ENCODE measurements around the gene NOL6. TPM values are rescaled to one million over a fixed set of nuclear protein-coding genes. Genes with fewer than 3 reads are reported as not detected.
"Not testable (repeated sequence)": the region's sequence is repeated elsewhere in the genome, so short reads cannot be mapped to it uniquely, and the experiment has no call there.

NOL6 gene
- polyA plus RNA-seq, 4 donors = 24.1 to 28.6 (median 26.1) TPM

DNA sequence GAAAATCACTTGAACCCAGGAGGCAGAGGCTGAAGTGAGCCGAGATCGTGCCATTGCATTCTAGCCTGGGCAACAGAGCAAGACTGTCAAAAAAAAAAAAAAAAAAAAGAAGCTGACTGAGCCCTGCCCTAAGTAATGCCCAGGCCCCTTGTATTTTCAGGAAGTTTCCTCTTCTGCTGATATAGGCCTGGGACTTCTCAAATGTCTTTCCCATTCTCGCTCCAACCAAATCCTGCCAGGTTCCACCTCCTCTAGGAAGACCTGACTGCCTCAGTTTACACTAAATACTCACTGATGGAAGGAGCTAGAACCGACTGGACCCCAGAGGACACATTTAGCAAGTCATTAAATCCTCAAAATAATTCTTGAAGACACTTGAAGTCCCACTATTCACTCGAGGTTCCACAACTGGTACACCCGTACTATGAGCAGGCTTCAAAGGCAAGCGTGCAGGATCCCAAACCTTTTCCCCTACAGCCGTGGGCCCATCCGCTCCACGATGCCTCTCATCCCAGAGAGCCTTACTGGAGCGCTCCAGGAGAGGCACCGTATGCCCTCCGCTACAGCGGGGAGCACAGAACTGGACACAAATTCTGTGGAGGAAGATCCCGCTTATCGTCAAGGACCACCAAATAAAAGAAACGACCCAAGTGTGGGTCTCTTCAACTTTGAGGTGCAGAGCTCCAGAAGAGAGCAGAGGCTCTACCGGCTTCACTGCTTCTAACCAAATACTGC, 676 bp downstream of the NOL6 start:
- no peak for DNase-seq (ENCODE audit: low read depth in 4 of 4, low spot score in 3 of 4)

DNA sequence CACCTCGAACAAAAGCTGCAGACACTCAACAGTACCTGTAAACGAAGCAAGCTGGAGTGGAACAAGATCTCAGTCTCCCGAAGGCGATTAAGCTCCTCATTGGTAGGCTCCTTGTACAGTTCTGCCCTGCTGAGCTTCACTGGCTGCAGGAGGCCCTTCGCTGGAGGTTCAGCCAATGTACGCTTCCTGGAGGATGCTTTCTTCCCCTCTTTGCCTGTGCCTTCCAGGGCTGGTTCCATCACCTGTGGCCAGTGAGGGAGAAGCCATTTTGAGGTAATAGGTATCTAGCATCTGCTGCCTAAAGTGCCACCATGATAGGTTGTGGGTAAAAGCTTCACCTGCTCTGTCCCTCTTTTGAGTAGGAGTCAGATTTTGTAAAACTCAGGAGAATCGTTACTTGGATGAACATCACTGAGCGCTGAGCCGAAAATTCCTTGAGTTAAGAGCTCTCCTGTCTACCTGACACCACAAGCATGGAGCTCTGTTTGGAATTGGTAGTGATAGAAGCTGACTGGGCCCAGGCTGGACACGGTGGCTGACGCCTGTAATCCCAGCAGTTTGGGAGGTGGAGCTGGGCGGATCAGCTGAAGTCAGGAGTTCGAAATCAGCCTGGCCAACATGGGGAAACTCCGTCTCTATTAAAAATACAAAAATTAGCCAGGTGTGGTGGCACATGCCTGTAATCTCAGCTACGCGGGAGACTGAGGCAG, 1.4 kb downstream of the NOL6 start:
- no peak for DNase-seq (ENCODE audit: low read depth in 4 of 4, low spot score in 3 of 4)

DNA sequence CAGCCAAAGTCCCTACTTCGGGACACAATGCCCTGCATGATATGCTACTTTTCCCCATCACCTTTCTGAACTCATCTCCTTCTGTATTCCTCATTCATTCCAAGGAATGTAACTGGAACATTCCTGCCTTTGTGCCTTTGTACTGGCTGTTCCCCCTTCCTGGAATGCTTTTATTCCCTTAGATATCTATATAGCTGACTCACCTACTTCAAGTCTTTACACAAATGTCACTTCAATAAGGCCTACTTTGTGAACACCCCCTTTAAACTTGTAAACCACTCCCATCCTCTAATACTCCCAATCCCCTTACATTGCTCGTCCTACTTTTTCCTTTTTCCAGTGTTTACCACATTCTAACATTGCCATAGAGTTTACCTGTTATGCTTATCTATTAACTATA, 2.4 kb downstream of the NOL6 start:
- DNase-seq (ENCODE audit: low read depth in 4 of 4, low spot score in 3 of 4) = no peak

DNA sequence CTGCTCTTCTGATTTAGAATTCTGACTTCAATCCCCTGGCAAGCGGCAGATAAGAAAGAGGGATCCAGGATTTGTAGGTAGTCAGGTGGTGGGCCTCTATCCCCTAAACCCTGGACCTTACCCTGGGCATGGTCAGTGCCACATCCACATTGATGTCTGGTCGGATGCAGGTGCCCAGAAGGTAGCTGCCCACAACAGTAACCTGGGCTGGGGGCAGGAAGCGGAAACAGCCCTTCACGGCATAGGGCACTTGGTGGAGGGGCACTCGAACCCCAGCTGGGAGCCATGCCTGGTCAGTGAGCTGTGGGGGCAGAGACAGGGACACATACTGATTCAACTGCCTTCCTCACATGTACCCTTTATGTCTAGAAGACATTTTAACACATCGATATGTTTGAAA, 3.8 kb downstream of the NOL6 start:
- no peak for DNase-seq (ENCODE audit: low read depth in 4 of 4, low spot score in 3 of 4)

DNA sequence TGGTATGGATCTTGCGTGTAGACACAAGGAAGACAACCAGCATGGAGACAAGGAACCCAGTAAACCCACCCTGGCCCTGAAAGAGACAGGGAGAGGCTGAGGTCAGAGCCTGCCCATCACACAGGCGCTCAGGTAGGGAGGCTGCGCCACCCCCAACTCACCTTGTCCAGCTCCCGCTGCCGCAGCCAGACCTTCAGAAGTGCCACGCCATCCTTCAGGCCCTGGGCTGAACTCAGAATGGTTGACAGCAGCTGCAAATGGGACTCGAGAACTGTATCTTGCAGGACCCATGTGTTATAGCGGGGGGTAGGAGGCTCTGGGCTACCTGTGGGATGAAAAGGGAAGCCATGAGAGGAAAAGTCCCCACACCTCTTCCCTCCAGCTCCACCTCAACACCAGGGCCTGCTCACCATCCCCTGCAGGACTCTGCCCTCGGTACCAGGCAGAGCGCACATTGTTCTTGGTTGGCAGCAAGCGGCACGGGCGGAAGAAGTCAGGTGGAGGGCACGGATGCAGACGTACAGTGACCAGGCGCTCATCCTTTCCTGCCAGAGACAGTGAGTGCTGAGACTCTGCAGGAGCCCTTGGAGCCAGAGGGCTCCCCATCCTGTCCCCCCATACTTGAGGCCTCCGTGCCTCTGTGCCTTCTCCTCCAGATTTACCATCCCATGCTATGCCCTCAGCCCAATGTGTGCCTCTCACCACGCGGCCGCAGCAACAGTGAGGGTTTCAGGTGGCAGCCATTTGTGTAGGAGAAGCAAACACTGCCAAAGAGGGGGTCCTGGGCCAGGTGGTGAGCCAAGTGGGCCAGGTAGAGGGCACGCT, 4.7 kb downstream of the NOL6 start:
- no peak for DNase-seq (ENCODE audit: low read depth in 4 of 4, low spot score in 3 of 4)

DNA sequence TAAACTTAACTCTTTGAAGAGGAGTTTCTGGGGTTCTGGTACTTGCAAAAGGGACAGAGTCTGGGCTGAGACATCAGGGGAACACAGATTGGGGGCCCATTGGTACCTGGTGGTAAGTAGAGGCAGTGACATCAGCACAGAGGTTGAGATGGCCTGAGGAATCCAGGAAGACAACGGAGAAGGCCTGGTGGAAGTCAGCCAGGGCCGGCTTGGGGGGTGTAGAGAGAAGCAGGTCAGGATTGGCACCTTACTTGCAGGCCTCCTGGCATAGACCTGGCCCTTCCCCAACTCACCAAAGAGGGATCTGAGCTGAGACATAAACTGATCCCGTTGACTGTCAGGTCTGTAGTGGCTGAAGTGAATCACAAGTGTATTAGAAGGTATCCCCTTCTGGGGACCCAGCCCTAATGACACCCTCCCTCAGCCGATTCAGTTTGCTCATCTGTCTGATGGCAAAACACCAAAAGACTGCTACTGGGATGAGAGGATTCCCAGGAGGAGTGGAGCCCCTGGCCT, 5.5 kb downstream of the NOL6 start:
- DNase-seq (ENCODE audit: low read depth in 4 of 4, low spot score in 3 of 4) = no peak

DNA sequence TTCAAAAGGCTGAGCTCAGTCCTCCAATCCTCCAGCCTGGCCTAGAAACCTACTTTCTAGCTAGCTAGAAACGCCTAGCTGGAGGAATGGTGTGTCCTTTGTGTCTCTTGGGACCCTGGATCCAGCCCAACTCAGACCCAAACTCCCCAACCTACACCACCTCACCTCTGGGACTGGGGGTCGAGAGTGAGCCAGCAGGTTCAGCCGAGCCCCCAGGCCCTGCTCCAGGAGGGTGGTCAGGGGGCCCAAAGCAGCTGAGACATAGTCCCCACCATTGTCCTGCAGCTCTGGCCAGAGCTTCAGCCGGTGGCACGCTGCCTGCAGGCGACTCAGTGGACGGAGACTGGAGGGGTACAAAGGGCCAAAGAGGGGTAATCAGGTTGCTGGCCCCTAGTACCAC, 6.2 kb downstream of the NOL6 start:
- DNase-seq (ENCODE audit: low read depth in 4 of 4, low spot score in 3 of 4) = no peak

DNA sequence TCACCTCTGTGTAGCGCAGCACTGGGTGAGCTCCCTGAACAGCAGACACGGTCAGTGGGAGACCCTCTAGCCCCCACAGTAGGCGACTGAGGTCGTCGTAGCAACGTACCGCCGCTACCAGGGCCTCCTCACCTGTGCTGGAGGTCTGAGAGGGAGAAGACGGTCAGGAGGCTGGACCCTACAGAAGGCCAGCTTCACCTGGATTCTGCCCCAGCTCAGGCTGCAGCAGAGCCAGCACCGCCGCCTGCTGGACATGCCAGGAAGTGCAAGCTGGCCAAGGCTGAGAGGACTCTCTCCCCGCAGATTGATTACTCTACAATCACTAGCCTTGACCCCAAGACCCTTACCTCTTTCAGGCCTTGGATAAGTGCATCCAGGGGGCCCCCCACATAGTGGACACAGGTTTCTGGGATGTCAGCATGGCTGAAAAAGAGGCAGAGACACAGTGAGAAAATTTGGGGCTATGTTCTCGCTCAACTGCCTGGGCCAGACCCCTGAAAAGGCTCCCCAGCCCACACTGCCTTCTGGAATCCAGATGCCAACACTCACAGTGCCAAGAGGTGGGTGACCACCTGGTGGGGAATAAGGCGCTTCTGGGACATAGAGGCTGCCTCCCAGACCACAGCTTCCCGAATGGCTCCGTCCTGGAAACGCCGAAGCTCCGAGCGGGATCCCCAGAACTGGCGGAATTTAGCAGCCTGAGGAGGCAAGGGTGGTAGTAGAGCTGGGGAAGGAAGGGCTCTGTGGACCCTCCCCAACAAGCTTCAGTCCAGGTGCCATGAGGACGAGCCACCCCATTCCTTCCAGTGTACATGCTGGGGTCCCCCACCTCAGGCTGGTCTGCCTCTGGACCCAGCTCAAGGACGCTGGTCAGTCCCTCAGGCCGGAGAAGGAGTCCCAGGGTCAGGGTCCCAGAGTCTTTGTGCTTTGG, 6.9 kb downstream of the NOL6 start:
- DNase-seq (ENCODE audit: low read depth in 4 of 4, low spot score in 3 of 4) = no peak

DNA sequence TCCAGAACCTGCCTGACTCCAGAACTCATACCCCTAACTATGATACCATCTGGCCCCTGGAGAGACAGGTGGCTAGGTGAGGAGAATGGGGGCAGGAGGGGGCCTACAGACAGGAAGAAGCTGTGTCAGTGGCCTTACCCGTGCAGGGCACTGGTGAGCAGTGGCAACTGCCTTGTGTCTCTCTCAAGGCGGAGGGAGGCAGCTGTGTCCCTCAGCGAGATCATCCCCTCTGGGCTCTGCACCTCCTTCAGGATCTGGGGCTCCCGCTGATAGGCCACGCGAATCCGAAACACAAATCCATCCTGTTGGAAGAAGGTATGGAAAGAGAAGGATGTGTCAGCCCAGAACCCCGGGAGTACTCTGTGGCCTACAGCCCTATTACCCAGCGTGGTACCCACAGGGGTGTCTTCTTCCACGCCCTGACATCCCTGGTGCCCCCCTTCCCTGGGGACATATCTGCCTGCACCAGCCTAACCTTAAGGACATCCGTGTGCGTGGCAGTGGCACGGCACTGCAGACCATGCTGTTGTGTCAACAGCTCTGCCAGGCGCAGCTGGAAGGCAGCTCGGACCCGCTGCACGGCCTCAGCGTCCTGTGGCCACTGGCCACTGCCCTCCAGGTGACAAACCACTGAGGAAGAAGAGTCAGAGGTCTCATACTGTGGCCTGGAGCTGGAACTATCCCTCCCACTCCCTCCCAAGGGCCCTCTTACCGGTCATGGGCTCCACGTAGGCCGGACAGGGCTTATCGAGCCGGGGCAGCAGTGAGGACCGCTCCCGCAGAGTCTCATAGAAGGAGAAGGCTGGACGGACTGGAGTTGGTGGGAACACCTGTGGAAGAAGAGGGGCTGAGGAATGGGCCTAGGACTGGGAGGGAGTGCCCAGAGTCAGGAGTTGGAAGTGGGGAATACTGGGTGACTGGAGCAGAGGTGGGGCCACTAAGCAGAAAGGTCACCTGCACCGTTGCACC, 7.8 kb downstream of the NOL6 start:
- DNase-seq (ENCODE audit: low read depth in 4 of 4, low spot score in 3 of 4) = no peak

DNA sequence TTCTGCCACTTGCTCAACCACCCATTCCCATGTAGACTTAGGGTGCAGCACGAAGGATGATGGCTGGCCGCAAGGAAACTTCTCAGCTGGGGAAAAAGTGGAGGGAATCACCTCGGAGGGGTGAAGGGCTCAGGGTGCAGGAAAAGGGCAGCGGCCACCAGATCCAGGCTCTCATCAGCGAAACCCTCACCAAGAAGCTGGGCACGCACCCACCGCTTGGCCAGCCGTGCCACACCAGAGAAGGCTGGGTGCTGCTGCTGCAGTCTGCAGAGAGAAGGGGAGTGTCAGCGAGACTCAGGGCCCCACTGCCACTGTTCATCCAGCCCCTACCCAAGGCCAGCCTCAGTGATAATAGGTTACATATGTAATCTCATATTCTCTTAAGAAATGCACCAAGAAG, 8.6 kb downstream of the NOL6 start:
- DNase-seq (ENCODE audit: low read depth in 4 of 4, low spot score in 3 of 4) = no peak

DNA sequence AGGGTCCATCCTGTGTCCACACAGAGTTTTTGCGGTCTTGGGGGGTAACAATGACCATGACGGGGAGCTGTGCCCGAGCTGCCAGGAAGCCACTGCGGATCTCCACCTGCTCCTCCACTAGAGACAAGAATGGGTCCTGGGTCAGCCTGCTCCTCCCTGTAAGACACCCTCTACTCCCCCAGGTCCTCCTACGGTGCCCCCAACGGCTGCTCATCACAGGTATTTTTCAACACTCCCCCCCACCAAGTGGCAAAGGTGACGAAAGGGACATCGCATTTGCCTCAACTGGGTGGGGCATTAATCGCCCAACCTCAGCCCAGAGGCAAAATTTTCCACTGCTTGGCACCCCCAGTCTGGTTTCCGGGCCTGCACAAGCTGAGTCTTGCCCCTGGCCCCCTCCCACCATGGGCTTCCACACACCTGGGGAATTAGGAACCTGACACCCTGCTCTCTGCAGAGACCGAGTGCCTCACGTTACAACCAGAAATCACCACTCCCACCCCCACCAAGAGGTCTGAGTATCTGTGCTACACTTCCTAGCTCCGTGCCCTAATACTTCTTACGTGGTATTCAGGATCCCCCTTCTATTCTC, 9.6 kb downstream of the NOL6 start:
- DNase-seq (ENCODE audit: low read depth in 4 of 4, low spot score in 3 of 4) = no peak

DNA sequence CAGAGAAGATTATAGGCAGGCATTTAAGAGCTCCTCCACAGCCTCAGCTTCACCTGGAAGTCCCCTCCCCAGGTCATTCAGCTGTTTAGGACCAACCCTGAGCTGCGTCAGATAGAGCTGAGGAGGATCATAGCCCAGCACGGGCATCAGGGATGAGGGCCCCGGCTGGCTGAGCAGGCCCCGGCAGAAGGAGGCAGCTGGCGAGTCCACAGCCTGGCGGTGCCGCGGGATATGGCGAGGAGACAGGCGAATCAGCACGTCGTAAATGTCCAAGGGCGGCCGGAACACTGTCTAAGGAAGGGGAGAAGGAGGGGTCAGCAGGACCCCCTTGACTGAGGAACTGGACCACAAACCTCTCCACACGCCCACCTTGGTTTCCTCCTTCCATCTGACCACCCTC, 10.6 kb downstream of the NOL6 start:
- no peak for DNase-seq (ENCODE audit: low read depth in 4 of 4, low spot score in 3 of 4)

DNA sequence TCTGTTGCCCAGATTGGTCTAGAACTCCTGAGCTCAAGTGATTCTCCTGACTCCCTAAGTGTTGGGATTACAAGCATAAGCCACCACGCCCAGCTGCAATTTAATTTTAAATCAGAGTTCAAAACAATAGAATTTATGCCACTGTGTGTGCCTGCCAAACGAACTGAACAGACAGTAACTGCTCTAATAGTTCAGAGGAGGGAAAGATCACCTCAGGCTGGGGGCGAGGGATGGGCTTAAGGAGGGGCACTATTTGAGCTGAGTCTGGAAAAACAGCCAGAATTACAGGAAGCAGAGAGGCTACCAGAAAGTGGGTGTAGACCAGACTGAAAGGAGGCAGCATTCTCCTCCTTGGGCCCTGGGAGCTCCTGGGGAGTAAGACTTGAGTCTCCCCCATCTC, 12.2 kb downstream of the NOL6 start:
- DNase-seq (ENCODE audit: low read depth in 4 of 4, low spot score in 3 of 4) = no peak

DNA sequence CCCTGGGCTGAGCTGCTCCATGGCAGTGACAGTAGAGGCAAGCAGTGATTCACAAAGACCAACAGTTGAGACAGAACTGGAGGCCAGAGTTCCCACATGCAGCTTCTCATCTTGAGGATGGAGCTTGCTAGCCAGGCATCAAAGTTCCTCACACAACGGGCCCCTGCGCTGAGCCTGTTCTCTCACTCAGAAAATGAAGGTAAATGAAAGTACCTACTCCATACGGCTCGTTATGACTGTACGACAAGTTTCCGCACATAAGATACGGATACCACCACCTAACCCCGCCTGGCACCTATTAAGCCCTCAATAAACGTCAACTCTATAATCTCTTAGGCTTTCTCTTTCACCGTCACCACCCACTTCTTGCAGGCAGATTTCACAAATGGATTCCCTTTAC, 12.9 kb downstream of the NOL6 start:
- no peak for DNase-seq (ENCODE audit: low read depth in 4 of 4, low spot score in 3 of 4)

DNA sequence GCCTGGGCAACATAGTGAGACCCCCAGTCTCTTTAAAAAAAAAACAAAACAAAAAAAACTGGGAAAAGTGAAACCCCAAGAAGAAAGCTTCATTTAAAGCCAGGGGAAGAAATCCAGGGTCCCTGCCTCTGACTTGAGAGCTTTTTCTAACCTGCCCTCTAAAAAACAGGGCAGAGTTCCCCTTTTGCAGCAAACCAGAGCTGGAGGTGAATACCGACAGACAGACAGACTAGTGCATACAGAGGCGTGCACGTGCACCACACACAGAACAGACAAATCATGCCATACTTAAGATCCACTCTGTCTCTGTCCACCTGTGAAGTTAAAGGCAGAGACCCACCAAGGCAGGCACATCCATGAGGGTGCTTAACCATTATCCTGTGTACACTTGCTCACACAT, 14.6 kb downstream of the NOL6 start:
- DNase-seq (ENCODE audit: low read depth in 4 of 4, low spot score in 3 of 4) = no peak

DNA sequence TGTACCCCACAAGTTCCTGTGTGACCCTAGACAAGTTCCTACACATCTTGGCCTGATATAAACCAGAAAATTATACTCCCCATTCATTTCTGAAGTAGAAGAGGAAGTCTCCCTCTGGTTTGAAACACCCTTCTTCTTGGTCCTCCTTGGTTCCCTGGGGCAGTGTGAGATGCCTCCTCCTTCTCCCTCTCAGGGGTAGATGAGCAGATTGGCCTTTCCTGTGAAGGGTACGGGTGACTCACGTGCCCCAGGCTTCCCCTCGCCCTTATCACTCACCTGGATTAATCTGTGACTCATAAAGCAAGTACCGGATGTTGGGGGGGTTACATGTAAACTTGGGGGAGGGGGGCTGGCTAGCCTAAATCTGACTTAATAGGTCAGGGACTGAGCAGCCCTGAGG, 15.3 kb downstream of the NOL6 start:
- DNase-seq (ENCODE audit: low read depth in 4 of 4, low spot score in 3 of 4) = no peak

DNA sequence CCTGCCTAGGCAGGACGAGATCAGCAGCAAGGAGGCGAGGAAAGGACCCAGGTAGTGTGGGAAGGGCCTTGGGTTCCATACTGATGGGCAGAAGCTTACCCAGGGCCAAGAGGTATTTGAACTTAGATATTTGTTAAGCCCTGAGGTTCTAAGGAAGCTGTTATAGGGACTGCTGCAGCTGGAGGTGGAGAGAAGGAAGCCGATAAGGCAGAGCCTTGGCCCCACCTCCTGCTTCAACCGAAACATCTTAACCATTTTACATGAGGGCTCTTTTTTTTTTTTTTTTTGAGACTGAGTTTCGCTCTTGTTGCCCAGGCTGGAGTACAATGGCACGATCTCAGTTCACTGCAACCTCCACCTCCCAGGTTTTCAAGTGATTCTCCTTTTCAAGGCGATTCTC, 17.8 kb downstream of the NOL6 start:
- no peak for DNase-seq (ENCODE audit: low read depth in 4 of 4, low spot score in 3 of 4)

DNA sequence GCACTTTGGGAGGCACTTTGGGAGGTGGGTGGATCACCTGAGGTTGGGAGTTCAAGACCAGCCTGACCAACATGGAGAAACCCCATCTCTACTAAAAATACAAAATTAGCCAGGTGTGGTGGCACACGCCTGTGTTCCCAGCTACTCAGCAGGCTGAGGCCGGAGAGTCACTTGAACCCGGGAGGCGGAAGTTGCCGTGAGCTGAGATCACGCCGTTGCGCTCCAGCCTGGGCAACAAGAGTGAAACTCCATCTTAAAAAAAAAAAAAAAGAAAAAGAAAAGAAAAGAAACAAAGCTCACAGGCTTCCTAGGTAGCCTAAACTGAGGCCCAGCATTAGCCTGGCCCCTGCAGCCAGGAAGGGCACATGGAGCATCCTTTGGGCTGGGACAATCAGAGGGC, 18.3 kb downstream of the NOL6 start:
- DNase-seq (ENCODE audit: low read depth in 4 of 4, low spot score in 3 of 4) = not testable (repeated sequence)

DNA sequence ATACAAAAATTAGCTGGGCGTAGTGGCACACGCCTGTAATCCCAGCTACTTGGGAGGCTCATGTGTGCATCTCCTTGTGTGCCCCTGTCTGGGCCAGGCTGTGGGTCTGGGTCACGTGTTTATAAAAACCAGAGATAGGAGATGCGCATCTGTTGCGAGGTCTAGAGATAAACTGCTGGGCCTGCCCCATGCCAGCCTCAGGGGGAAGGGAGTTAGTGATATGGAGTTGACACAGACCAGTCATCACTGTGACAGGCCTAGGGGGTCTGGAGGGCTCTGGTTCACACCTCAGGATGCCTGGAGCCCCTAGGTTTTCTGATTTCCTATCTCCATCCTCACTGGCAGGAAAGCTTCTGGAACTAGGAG, 19.1 kb downstream of the NOL6 start:
- not testable (repeated sequence) for DNase-seq (ENCODE audit: low read depth in 4 of 4, low spot score in 3 of 4)

Measured in left renal pelvis (tissue), 4 donors.